Heart right ventricle (tissue), 16 donors: ENCODE measurements around the gene FAM81B. TPM values are rescaled to one million over a fixed set of nuclear protein-coding genes. Genes with fewer than 3 reads are reported as not detected.
"Not testable (repeated sequence)": the region's sequence is repeated elsewhere in the genome, so short reads cannot be mapped to it uniquely, and the experiment has no call there.

Experiments used
- ATAC-seq, 8 donors: fragments of 200-7000 bp; cut with Tn5 transposase; one replicate each; pipeline ENCODE4 v1.9.1; 2020; ENCODE audit warnings: mild to moderate bottlenecking in 8 of 8, moderate library complexity in 8 of 8, moderate number of reproducible peaks in 1 of 8
- DNase-seq, 2 donors: peaks; one replicate each; pipeline ENCODE4 v3.0.0-alpha.2; 2020
- H3K27ac ChIP-seq, 10 donors: fragments of 200-600 bp; sonication (generic) in 2 of 10; one replicate each; pipeline versions ENCODE4 v1.5.0 to v1.8.0; 2020 to 2022; ENCODE audit warnings: mild to moderate bottlenecking in 3 of 10
- H3K27me3 ChIP-seq, 7 donors: fragments of 200-600 bp; one replicate each; pipeline ENCODE4 v1.8.0; 2021 to 2022; ENCODE audit warnings: mild to moderate bottlenecking in 2 of 7
- H3K36me3 ChIP-seq, 9 donors: fragments of 200-600 bp; sonication (generic) in 1 of 9; one replicate each; pipeline versions ENCODE4 v1.5.0 to v1.8.0; 2020 to 2022; ENCODE audit warnings: mild to moderate bottlenecking in 2 of 9
- H3K4me1 ChIP-seq, 9 donors: fragments of 200-600 bp; sonication (generic) in 1 of 9; one replicate each; pipeline versions ENCODE4 v1.5.0 to v1.8.0; 2020 to 2022; ENCODE audit warnings: mild to moderate bottlenecking in 4 of 9
- H3K4me3 ChIP-seq, 10 donors: fragments of 200-600 bp; sonication (generic) in 2 of 10; one replicate each; pipeline versions ENCODE4 v1.5.0 to v1.8.0; 2020 to 2022; ENCODE audit warnings: mild to moderate bottlenecking in 7 of 10, moderate library complexity in 2 of 10
- H3K9me3 ChIP-seq, 11 donors: fragments of 200-600 bp in 10 of 11; sonication (generic) in 2 of 11; one replicate each; pipeline versions ENCODE4 v1.5.0 to v1.8.0; 2013 to 2022; ENCODE audit warnings: mild to moderate bottlenecking in 2 of 11, control low read depth in 1 of 11, moderate library complexity in 1 of 11
- WGBS, 2 donors: extraction: QIAGEN DNeasy Blood & Tissue Kit; methylation state at CpG; one replicate each; pipeline ENCODE4 v1.1.7; 2013; ENCODE audit warnings: inconsistent platforms in 1 of 2; 5-methylcytosine and 5-hydroxymethylcytosine counted together
- intact Hi-C, 10 donors: fragments of 100-400 bp; cut with DNase I; formaldehyde crosslinking; loops; one replicate each; pipeline versions ENCODE4 v1.11.1 to v1.14.2; 2022
- polyA plus RNA-seq, 2 donors: library from polyadenylated mRNA; stranded (reverse); fragments of 200-250 nt; gene quantifications; one replicate each; pipeline ENCODE4 v1.2.3, GENCODE V29; 2013
- total RNA-seq, 10 donors: library from RNA; stranded (reverse); fragmentation: NEBNext Ultra II Directional in 3 of 10; extraction: Animal tissue kit (Norgen Biotek cat#: 25700) in 3 of 10; gene quantifications; one replicate each; pipeline versions ENCODE4 v1.2.1 to v1.2.4, GENCODE V29; 2021 to 2023
- TF ChIP-seq, protein P1 (sequence below), 9 donors: fragments of 200-600 bp; sonication (generic) in 2 of 9; IDR thresholded peaks; one replicate each; pipeline versions ENCODE4 v1.5.0 to v1.8.0; 2021 to 2022; ENCODE audit warnings: antibody characterized with exemption in 9 of 9, mild to moderate bottlenecking in 5 of 9, moderate library complexity in 1 of 9
- donor health status: Arrhythmogenic right ventricular cardiomyopathy.
- donor health status: ischemic (EF 13 %, LVEDD 7.1; RV severe dilation, severe dysfunction).
- donor health status: healthy with polysubstance abuse.
- donor health status: DM: no; HTN: yes; CAD: no.
- donor health status: DM: no; HTN: no; CAD: no.
- donor health status: ischemic (EF 25% LVEDD 6.9; RV normal size, moderate dysfunction).
- donor health status: ischemic (EF 25% LVEDD 5.7; RV mildly dilated, moderate dysfunction).
- donor health status: healthy.
- donor health status: DM: yes; HTN: yes; CAD: no.
- donor health status: Ischemic cardiomyopathy.
- donor health status: ischemic (EF 35%, LVEDD 5.7; RV mildly dilated, moderate dysfunction).
- donor health status: nonischemic (EF 11% LVEDD 7.7; RV severe dilation, severe dysfunction).
- donor health status: DM: yes; HTN: yes; CAD: no.
- donor health status: PGD.
- donor health status: ischemic (EF 29% LVEDD 5.4; RV normal size, mild dysfunction).
- donor health status: nonischemic (EF 23%, LVEDD 6.1; RV moderate dilation, normal function).

FAM81B gene
- total and polyA plus RNA-seq, 12 donors: 0.12 to 19.5 (median 6.9) TPM

DNA sequence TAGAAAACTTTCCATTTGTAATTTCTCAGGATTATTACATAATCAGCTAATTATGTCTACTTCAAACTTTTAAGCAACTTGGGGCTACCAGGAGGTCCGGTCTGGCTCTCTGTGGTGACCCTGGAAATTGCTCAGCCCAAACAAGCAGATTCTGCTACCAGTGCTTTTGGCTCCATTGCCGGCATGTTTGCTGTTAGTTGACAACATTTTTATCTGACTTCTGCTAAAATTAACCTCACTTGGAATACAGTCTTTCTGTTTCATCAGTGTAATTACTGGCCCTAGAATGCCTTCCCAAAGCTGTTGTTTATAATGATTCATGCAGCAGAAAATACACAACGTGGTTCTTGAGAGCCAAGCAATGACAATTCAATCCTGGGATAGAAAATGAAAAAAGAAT, 38.5 kb upstream of the FAM81B start:
- ATAC-seq (no peak), DNase-seq (no peak)
- Histone ChIP-seq H3K27ac (no peak overlapping the region), H3K27me3 (no peaks in the 10 kb centered on the region), H3K4me3 (no peak overlapping the region), H3K36me3 (no peaks in the 10 kb centered on the region), H3K4me1 (no peaks in the 10 kb centered on the region), H3K9me3 (peaks cover 0 to 6% (median 0%) of the 10 kb centered on the region in 11 donors)
- TF ChIP-seq, protein P1, sequence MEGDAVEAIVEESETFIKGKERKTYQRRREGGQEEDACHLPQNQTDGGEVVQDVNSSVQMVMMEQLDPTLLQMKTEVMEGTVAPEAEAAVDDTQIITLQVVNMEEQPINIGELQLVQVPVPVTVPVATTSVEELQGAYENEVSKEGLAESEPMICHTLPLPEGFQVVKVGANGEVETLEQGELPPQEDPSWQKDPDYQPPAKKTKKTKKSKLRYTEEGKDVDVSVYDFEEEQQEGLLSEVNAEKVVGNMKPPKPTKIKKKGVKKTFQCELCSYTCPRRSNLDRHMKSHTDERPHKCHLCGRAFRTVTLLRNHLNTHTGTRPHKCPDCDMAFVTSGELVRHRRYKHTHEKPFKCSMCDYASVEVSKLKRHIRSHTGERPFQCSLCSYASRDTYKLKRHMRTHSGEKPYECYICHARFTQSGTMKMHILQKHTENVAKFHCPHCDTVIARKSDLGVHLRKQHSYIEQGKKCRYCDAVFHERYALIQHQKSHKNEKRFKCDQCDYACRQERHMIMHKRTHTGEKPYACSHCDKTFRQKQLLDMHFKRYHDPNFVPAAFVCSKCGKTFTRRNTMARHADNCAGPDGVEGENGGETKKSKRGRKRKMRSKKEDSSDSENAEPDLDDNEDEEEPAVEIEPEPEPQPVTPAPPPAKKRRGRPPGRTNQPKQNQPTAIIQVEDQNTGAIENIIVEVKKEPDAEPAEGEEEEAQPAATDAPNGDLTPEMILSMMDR (IDR thresholded peaks at IDR 0.05): no peak
- intact Hi-C loops: no loop called here
- 56 to 65% methylated on average over 3 of the region's 3 CpGs for WGBS, 2 donors

DNA sequence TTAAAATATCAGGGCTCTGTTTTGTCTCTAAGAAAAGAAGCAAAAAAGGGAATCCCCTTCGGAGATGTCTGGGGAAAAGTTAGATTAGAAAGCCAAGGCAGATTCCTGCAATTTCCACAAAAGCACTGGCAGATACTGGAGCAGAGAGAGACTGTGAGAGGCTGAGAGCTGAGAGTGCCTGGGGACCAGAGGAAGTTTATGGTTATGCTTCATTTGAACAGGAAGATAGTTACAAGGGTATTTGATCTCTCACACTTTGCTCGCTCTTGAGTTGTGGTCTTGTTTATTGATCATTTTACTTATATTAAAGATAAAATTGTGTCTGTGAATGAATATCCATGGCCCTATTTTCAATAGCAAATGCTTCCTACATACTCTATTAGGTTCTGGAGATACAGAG, 32.8 kb upstream of the FAM81B start:
- no peaks in the 10 kb centered on the region for H3K36me3 ChIP-seq
- TF ChIP-seq, protein P1 (IDR thresholded peaks at IDR 0.05): no peak
- H3K27me3 ChIP-seq: no peaks in the 10 kb centered on the region
- no peaks in the 10 kb centered on the region for H3K4me1 ChIP-seq
- no peak overlapping the region for H3K27ac ChIP-seq
- H3K4me3 ChIP-seq: no peak overlapping the region
- 64 to 68% methylated on average over 2 of the region's 2 CpGs for WGBS, 2 donors
- intact Hi-C loops: no loop called here
- no peak for DNase-seq
- ATAC-seq: no peak
- peaks cover 0 to 22% (median 0%) of the 10 kb centered on the region in 11 donors for H3K9me3 ChIP-seq

DNA sequence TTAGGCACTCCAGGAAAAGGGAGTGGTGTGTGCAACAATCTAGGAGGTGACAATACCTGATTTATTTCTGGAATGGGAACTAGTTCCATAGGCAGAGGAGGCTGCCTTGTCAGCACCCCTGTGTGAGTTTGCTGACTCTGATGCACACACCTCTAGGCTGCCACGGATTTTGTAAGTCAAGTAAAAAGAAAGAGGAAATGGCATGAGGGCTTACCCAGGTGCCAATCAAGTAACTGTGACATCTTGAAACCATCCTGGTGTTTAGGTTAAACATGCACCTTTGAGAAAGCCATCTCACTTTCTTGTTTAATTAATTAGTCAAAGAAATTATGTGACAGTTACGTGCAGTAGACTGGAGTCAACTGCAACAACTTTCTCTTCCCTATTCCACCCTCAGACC, 32.3 kb upstream of the FAM81B start:
- 47 to 59% methylated on average over 2 of the region's 2 CpGs for WGBS, 2 donors
- peaks cover 0 to 28% (median 0%) of the 10 kb centered on the region in 11 donors for H3K9me3 ChIP-seq
- TF ChIP-seq, protein P1 (IDR thresholded peaks at IDR 0.05): no peak
- H3K36me3 ChIP-seq: no peaks in the 10 kb centered on the region
- H3K4me1 ChIP-seq: no peaks in the 10 kb centered on the region
- intact Hi-C loops: no loop called here
- H3K27me3 ChIP-seq: no peaks in the 10 kb centered on the region
- H3K27ac ChIP-seq: no peak overlapping the region
- ATAC-seq (no peak), DNase-seq (no peak)
- H3K4me3 ChIP-seq: no peak overlapping the region

DNA sequence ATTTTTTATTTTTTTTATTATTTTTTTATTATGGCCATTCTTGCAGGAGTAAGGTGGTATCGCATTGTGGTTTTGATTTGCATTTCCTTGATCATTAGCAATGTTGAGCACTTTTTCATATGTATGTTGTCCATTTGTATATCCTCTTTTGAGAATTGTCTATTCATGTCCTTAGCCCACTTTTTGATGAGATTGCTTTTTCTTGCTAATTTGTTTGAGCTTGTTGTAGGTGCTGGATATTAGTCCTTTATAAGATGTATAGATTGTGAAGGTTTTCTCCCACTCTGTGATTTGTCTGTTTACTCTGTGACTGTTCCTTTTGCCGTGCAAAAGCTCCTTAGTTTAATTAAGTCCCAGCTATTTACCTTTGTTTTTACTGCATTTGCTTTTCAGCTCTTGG, 30.5 kb upstream of the FAM81B start:
- H3K4me1 ChIP-seq, H3K4me3 ChIP-seq, H3K27me3 ChIP-seq, intact Hi-C loops, H3K36me3 ChIP-seq, ATAC-seq, DNase-seq, H3K27ac ChIP-seq: not testable (repeated sequence)
- H3K9me3 ChIP-seq: peaks cover 0 to 43% (median 5%) of the 10 kb centered on the region in 11 donors
- 85 to 93% methylated on average over 2 of the region's 2 CpGs for WGBS, 2 donors

DNA sequence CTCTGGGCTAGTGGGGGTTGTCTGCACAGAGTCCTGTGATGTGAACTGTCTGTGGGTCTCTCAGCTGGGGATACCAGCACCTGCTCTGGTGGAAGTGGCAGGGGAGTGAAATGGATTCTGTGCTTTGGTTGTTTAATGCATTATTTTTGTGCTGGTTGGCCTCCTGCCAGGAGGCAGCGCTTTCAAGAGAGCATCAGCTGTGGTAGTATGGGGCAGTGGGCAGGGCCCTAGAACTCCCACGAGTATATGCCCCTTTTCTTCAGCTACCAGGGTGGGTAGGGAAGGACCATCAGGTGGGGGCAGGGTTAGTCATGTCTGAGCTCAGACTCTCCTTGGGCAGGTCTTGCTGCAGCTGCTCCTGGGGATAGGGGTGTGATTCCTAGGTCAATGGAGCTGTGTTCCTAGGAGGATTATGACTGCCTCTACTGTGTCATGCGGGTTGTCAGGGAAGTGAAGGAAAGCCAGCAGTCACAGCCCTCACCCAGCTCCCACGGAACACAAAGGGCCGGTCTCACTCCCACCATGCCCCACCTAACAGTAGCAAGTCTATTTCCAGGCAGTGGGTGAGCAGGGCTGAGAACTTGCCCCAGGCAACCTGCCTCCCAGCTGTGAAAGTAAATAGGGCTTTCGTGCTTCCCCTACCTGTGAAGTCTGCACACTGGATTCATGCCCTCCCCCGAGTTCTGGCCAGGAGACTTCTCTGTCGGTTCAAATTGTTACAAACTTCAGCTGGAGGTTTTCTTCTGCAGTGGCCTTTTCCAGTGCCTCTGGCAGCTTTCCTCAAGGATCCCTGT, 25.7 kb upstream of the FAM81B start:
- H3K9me3 ChIP-seq: peaks cover 0 to 43% (median 5%) of the 10 kb centered on the region in 11 donors
- H3K27me3 ChIP-seq: no peaks in the 10 kb centered on the region
- H3K4me1 ChIP-seq: no peaks in the 10 kb centered on the region
- no peak overlapping the region for H3K27ac ChIP-seq
- ATAC-seq (no peak), DNase-seq (no peak)
- no peak overlapping the region for H3K4me3 ChIP-seq
- intact Hi-C loops: no loop called here
- H3K36me3 ChIP-seq: no peaks in the 10 kb centered on the region
- TF ChIP-seq, protein P1 (IDR thresholded peaks at IDR 0.05): no peak
- WGBS, 2 donors: 77 to 78% methylated on average over 8 of the region's 8 CpGs
